NCI-H128 (cell line): ENCODE results near the gene SPN.
"Not testable (repeated sequence)": the region's sequence is repeated elsewhere in the genome, so short reads cannot be mapped to it uniquely, and the experiment has no call there.

ENCODE experiments used
- DNase-seq: peaks from one replicate; lab custom pipeline; 2025; ENCODE audit not compliant: unreplicated experiment; lab: John Stamatoyannopoulos, UW

SPN gene, protein sequence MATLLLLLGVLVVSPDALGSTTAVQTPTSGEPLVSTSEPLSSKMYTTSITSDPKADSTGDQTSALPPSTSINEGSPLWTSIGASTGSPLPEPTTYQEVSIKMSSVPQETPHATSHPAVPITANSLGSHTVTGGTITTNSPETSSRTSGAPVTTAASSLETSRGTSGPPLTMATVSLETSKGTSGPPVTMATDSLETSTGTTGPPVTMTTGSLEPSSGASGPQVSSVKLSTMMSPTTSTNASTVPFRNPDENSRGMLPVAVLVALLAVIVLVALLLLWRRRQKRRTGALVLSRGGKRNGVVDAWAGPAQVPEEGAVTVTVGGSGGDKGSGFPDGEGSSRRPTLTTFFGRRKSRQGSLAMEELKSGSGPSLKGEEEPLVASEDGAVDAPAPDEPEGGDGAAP

DNA sequence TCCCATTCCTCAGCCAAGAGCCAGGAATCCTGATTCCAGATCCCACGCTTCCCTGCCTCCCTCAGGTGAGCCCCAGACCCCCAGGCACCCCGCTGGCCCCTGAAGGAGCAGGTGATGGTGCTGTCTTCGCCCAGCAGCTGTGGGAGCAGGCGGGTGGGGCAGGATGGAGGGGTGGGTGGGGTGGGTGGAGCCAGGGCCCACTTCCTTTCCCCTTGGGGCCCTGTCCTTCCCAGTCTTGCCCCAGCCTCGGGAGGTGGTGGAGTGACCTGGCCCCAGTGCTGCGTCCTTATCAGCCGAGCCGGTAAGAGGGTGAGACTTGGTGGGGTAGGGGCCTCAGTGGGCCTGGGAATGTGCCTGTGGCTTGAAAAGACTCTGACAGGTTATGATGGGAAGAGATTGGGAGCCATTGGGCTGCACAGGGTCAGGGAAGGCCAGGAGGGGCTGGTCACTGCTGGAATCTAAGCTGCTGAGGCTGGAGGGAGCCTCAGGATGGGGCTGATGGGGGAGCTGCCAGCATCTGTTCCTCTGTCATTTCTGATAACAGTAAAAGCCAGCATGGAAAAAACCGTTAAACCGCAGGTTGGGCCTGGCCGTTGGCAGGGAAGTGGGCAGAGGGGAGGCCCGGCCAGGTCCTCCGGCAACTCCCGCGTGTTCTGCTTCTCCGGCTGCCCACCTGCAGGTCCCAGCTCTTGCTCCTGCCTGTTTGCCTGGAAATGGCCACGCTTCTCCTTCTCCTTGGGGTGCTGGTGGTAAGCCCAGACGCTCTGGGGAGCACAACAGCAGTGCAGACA, at the start of gene SPN:
Gene SPN (plus strand): TSS at position 232 of the 791 bp plus-strand sequence. CDS start 482 bp downstream, at position 714.
- DNase-seq, result no peak

DNA sequence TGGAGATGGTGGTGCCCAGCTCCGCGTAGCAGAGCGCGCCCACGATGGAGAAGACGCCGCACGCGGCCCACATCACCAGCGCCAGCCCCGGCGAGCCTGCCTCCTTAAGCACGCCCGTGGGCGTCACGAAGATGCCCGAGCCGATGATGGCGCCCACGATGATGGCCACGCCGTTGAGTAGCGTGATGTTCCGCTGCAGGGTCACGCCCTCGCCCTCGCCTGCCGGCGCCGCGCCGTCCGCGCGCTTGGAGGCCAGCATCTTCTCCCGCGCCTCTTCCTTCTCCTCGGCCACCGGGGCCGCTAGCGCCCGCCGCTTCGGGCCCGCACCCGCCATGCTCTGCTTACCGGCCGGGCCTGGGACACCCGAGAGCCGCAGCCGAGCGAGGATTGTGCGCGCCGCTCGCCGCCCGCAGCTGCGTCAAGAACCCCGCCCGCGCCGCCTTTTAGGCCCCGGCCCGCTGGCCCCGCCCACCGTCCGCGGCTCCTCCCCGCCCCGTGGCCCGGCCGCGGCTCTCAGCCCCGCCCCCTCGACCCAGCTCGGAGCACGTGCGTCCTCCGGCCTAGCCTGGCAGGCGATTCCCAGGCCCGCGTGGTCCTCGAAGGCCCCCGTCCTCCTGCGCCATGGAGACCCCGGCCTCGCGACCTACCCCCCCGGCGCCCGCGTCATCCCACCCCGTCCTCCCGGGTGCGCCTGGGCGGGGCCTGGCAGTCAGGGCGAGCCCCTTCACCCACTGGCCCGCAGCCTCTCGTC, 49.6 kb upstream of the SPN start:
- DNase-seq, result peak; percentile 28

- not testable (repeated sequence) for DNase-seq
Observed at GRCh38 chr16:29614691-29615314, 48.2 kb upstream of the SPN start.

- not testable (repeated sequence) for DNase-seq
Observed at GRCh38 chr16:29616127-29616526, 46.9 kb upstream of the SPN start.

GRCh38 chr16:29620591-29620990, 42.5 kb upstream of the SPN start:
- not testable (repeated sequence) for DNase-seq

GRCh38 chr16:29622738-29623137, 40.3 kb upstream of the SPN start:
- not testable (repeated sequence) for DNase-seq

GRCh38 chr16:29623253-29623652, 39.8 kb upstream of the SPN start:
- not testable (repeated sequence) for DNase-seq

DNA sequence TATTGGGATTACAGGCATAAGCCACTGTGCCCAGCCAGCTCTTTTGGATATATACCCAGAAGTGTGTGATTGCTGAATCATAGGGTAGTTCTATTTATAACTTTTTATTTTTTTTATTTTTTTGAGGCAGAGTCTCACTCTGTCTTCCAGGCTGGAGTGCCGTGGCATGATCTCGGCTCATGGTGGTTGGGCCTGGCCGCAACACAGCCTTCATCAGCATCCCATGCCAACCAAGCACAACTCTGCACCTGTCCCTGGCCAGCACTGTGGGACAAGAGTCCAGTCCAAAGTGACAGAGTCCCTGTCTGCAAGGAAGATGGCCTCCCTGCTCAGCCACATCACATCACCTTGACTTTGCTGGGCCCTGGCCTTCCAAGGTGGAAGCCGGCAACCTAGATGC, 37.9 kb upstream of the SPN start:
- not testable (repeated sequence) for DNase-seq

DNA sequence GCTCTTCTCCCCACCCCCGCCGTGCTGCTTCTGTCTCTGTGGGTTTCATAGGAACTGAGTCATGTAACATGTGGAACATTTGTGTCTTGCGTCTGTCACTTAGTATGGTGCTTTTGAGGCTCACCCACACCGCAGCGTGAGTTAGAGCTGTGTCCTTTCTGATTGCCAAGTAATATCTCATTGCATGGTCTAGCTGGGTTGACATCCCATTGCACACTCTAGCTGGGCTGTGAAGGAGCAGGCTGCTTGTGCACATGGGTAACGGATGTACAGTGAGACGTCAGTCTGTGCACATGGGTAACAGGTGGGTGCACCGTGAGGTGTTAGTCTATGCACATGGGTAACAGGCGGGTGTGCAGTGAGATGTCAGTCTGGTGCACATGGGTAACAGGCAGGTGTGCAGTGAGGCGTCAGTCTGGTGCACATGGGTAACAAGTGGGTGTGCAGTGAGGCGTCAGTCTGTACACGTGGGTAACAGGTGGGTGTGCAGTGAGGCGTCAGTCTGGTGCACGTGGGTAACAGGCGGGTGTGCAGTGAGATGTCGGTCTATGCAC, 36.2 kb upstream of the SPN start:
- DNase-seq, result not testable (repeated sequence)

DNA sequence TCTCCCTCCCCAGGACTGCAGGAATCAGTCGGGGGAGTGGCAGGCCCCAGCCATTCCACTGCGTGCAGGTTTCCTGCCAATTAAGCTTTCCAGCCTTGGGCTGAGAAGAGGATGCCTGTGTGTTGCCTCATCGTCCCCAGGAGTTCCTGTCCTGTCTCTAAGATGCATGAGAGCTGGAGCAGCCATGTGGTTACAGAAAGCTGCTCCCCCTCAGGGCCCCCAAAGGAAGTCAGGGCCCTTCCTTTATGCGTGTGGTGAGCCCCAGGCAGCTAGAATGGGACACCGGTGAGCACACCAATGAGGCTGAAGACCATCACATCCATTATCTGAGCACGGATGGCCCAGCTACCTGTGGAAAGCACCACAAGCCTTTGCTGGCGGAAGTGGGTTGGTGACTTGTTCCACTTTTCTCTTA, 35.4 kb upstream of the SPN start:
- not testable (repeated sequence) for DNase-seq

DNA sequence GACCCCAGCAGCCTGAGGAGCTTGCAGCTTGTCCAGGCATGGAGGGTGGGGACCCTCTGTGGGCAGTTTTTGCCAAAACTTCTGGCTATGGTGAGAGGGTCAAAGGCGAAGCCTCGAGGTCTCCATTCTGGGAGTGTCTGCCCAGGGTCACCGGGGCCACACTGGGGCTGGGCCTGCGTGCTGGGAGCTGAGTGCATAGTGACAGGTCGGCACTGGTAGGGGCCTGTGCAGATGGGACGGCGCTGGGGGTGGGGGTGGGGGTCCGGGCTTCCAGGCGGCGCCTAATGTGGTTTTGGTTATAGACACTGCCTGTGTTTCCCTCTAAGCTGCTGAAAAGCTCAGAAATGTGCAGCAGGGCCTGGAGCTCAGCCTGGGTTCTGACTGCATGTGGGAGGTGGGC, 34.3 kb upstream of the SPN start:
- DNase-seq, result not testable (repeated sequence)

GRCh38 chr16:29629318-29629717, 33.7 kb upstream of the SPN start:
- DNase-seq, result not testable (repeated sequence)

- not testable (repeated sequence) for DNase-seq
Observed at GRCh38 chr16:29631658-29632057, 31.4 kb upstream of the SPN start.

DNA sequence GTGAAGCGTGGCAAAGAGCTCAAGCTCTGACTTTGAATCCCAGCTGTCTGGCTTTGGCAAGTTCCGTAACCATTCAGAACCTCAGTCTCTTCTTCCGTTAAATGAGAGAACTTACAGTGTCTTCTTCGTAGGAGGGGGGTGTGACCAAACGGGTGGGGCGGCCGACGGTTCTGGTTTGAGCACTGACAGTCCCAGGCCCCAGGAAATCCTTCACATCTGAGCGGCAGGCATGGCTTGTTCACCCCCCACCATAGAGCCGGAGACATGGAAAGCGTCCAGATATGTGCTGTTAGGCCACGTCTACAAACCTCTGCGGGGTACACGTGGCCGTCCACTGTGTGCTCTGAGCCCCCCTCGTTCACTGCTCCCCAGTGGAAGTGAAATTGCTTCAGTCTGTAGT, 27.1 kb upstream of the SPN start:
- DNase-seq, result not testable (repeated sequence)

DNA sequence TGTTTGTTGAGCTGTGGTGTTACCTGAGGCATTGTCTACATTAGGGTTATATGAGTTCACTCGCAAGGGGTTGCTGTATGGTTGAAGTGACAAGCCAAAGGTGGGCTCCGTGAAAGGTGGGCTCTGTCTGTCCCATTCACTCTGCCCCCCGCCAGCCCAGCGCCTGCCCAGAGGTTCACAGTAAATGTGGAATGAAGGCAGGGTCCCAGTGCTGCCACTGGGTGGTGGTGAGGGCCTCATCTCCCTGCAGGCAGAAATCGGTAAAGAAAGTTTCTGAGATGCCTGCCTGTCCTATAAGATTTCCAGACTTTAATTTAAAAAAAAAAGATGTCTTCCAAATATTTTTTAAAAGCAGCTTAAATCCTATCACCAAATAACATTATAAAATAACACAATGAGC, 26.7 kb upstream of the SPN start:
- not testable (repeated sequence) for DNase-seq

GRCh38 chr16:29638751-29639150, 24.3 kb upstream of the SPN start:
- not testable (repeated sequence) for DNase-seq

DNA sequence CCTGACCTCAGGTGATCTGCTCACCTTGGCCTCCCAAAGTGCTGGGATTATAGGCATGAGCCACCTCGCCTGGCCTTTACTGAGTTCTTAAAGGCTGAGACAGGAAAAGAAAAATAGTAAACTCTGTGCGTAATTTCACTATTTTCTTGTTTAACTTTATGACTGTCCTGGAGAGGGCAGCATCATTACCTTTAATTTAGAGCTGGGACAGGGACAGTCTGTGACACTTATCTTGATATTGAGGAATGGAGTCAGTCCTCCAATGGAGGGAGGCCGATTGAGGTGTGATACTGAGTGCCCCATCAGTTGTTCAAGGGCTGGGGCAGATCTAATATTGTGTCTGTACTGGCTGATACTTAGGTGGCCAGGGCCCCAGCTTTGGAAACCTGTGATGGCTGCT, 21.5 kb upstream of the SPN start:
- DNase-seq, result no peak

- no peak for DNase-seq
Observed at GRCh38 chr16:29643596-29643995, 19.5 kb upstream of the SPN start.

DNA sequence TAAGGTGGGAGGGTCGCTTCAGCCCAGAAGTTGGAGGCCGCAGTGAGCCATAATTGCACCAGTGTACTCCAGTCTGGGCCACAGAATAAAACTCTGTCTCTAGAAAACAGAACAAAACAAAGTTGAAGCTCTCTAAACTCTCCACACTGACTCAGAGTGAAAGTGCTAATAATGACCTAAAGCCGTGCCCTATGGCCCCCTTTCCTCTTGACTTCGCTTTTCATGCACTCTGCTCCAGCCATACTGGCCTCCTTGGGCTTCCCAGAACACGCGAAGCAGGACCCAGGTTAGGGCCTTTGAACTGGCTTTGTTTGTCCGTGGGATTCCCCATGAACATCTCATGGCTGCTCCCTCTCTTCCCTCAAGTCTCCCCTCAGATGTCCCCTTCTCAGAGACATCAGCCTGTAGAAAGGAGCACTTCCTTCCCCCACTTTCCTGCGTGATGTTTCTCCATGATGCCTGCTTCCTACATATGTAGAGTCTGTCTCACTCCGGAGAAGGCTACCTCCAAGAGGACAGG, 18.6 kb upstream of the SPN start:
- DNase-seq, result no peak

DNA sequence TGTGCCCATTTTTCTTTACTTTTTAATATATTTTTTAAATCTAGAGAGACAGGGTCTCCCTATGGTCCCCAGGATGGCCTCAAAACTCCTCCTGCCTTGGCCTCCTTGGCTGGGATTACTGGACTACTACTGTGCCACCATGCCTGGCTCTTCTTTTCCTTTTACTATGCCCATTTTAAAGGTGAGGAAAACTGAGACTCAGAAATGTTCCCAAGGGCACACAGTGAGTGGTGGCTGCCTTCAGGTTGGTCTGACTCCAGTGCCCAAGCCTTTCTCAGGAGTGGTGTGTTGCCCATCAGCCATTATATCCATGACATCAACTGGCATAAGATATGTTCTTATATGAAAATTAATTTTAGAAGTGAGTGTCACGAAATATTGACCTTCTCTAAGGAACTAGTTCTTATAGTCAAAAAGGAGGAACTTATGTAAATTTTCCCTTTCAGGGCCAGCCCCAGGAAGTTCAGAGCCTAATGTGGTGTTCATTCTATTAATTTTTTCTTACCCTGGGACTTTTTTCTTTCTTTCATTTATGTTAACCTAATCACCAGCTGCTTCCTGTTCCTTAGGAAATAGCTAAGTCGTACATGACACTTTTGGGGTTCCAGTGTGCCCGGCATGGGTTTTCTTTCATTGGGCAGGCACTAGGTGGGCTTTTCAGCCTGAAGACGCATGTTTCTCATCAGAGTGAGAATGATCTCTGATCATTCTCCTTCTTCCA, 17.9 kb upstream of the SPN start:
- no peak for DNase-seq
